Measurements from ENCODE around the gene DAB2IP.

GRCh38 chr9:121603028-121603427, 48.4 kb upstream of the DAB2IP start:
- TF ChIP-seq CTCF (IDR thresholded peaks at IDR 0.05), result no peak
- TF ChIP-seq ZFX (IDR thresholded peaks at IDR 0.05; ENCODE audit: borderline replicate concordance), result no peak
